Ectodermal cell (in vitro differentiated cells): ENCODE measurements around the gene TOX2.

ENCODE experiments used
- H3K27ac ChIP-seq: 2 replicates; pipeline ENCODE4 v1.7.0; 2013; ENCODE audit warnings: mild to moderate bottlenecking, low read depth, low read length; ENCODE audit not compliant: insufficient read depth, poor library complexity, severe bottlenecking
- H3K27me3 ChIP-seq: 2 replicates; pipeline ENCODE4 v1.7.0; 2013; ENCODE audit warnings: mild to moderate bottlenecking, low read length; ENCODE audit not compliant: insufficient read depth, control insufficient read depth, poor library complexity, severe bottlenecking
- H3K36me3 ChIP-seq: one replicate; pipeline ENCODE4 v1.7.0; 2013; ENCODE audit warnings: low read length; ENCODE audit not compliant: control insufficient read depth, insufficient read depth
- H3K4me1 ChIP-seq: one replicate; pipeline ENCODE4 v1.7.0; 2013; ENCODE audit warnings: low read length; ENCODE audit not compliant: control insufficient read depth, insufficient read depth
- H3K4me3 ChIP-seq: 2 replicates; pipeline ENCODE4 v1.7.0; 2013; ENCODE audit warnings: low read depth, low read length, control low read depth; ENCODE audit not compliant: insufficient read depth
- H3K9me3 ChIP-seq: 2 replicates; pipeline ENCODE4 v1.7.0; 2013; ENCODE audit warnings: mild to moderate bottlenecking, low read length, moderate library complexity; ENCODE audit not compliant: control insufficient read depth
- WGBS, 2 experiments: methylation state at CpG; one replicate each; pipeline ENCODE4 v1.1.7; 2013; ENCODE audit warnings: missing lambda C conversion rate in 2 of 2; 5-methylcytosine and 5-hydroxymethylcytosine counted together

The TOX2 gene

DNA sequence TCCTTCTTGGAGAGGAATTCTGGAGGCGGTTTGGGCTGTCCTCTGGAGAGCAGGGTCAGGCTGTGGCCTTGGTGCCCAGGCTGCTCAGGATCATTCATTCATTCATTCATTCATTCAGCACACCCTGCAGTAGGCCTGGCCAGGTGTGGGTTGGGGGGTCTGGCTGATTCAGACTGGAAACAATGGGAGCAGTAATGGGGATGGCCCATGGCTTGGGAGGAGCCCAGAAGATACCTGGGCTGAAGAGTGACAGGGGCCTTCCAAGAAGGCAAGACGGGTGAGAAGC is 31.5 kb downstream of the TOX2 start:
- Histone ChIP-seq H3K4me1 (peaks cover 5% of the 10 kb centered on the region), H3K36me3 (no peaks in the 10 kb centered on the region), H3K9me3 (no peaks in the 10 kb centered on the region), H3K27ac (no peak overlapping the region), H3K27me3 (no peaks in the 10 kb centered on the region), H3K4me3 (no peak overlapping the region)
- WGBS, 2 experiments, result 89 to 95% methylated on average over 2 of the region's 2 CpGs

DNA sequence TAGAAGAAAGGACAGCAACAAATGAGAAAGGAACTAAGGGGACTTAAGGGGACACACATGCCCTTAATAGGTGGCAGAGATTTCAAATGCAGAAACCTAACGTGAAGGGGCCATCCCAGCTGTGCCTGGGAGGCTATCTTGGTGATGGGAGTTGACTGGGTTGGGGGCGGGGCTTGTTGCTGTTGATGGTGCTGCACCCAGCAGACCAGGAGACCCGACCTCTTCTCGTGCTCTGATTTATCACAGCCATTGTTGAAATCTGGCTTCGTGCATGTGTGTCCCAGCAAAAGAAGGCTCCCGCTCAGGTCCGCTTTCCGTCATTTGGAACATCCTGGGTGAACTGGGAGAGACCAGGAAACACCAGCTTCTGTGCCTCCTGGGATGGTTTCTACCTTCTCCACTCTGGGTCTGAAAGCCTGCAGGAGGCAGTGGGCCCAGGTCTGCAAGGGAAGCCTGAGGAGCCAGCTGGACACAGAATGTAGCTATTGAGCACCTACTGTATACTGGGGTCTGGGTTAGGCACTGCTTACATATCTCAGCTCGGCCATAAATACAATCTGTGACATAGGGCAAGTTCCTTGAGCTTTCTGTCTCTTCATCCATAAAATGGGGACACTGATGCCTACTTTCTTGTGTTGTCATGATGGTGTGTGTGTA is 32.1 kb downstream of the TOX2 start:
- Histone ChIP-seq H3K4me1 (peaks cover 5% of the 10 kb centered on the region), H3K27ac (no peak overlapping the region), H3K4me3 (no peak overlapping the region), H3K36me3 (no peaks in the 10 kb centered on the region), H3K9me3 (no peaks in the 10 kb centered on the region), H3K27me3 (no peaks in the 10 kb centered on the region)
- 82 to 84% methylated on average over 9 of the region's 9 CpGs for WGBS, 2 experiments

DNA sequence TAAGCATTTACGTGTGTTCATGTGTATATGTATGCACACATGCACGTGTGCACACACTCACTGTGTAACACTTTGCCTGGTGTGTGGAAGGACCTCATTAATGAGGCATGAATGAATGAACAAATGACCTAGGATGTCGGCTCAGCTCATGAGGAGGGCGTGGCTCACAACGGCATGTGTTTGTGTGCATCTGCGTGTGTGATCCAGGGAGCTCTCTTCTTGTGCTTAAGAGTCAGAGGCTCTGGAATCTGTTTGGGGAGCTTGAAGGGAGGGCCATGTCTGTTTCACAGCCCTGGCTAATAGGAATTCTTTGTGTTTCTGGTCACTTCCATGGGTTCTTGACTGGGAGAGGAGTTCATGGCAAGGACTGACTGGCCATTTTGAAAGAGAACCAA is 32.7 kb downstream of the TOX2 start:
- peaks cover 5% of the 10 kb centered on the region for H3K4me1 ChIP-seq
- H3K27me3 ChIP-seq, result no peaks in the 10 kb centered on the region
- no peaks in the 10 kb centered on the region for H3K36me3 ChIP-seq
- no peak overlapping the region for H3K27ac ChIP-seq
- H3K9me3 ChIP-seq, result no peaks in the 10 kb centered on the region
- 93 to 96% methylated on average over 6 of the region's 6 CpGs for WGBS, 2 experiments
- no peak overlapping the region for H3K4me3 ChIP-seq

DNA sequence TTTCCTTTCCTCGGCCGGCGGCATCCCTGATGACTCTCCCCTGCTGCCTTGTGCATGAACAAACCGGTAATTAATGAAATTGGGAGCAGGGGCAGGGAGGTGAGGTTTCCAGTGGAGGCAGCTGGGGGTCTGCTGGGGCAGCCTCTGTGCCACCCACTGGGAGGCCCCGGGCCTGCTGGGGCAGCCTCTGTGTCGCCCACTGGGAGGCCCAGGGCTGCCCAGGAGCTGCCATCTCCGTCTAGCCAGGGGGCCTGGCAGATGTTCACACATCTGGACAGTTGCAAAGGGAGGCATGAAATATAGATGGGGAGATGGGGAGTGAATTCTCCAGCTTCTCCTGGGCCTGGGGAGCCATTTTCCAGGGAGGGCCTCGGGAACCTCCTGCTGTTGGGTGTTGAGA is 33.8 kb downstream of the TOX2 start:
- no peaks in the 10 kb centered on the region for H3K9me3 ChIP-seq
- no peaks in the 10 kb centered on the region for H3K36me3 ChIP-seq
- no peak overlapping the region for H3K4me3 ChIP-seq
- peaks cover 5% of the 10 kb centered on the region for H3K4me1 ChIP-seq
- no peak overlapping the region for H3K27ac ChIP-seq
- 90 to 91% methylated on average over 8 of the region's 8 CpGs for WGBS, 2 experiments
- no peaks in the 10 kb centered on the region for H3K27me3 ChIP-seq

DNA sequence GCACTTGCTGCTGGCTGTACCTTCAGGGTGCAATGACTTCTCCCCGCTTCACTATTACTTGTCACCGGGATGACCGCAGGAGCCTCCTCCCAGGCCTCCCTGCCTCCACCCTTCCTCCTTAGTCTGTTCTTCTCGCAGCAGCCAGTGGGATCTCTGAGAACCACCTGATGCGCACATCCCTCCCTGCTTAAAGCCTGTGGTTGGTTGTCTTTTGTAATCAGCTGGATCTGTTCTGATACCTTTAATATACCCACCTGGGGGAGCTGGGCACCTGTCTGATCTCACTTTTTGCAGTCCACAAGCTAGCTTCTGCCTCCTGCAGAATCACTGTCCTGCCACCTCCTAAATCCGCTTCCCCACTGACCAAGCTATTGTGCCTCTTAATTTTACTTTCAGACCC is 34.6 kb downstream of the TOX2 start:
- Histone ChIP-seq H3K9me3 (no peaks in the 10 kb centered on the region), H3K4me3 (no peak overlapping the region), H3K27me3 (no peaks in the 10 kb centered on the region), H3K4me1 (peaks cover 5% of the 10 kb centered on the region), H3K36me3 (no peaks in the 10 kb centered on the region), H3K27ac (no peak overlapping the region)
- 93 to 96% methylated on average over 6 of the region's 6 CpGs for WGBS, 2 experiments

DNA sequence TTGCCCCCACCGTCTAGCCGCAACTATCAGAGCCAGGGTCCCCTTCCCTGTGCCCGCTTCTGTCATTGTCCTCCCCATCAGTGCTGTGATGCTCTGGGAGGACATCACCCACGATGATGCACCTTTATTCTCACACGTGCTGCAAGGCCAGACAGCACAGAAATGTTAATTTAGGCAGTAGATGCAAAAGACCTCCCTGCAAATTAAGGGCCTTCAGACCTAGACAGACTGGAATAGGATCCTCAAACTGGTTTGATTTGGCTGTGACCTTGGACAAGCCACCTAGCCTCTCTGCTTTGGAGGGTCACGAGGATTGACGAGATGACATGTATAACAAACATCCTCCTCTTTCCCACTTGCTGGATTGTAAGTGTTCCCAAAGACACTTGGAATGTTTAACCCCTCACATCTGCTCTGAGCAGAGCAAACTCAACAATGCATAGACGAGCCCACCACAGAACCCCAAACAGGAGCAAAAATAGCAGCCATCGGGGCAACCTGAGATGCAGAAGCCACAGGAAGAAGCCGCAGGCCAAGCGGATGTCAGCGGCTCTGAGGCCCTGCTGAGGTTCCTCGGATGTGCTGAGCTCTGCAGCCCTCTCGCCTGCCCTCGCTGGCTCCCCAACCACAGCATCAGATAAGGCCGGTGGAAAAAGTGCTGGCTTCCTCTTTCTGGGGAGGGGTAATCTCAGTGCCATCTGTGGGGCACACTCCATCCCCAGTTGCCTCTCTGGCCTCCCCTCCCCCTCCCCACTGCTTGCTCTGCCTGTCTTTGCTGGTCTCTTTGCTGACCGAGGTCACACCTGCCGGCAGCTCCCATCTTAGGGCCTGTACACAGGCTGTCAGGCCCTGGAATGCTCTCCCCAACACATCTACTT is 35.3 kb downstream of the TOX2 start:
- H3K27me3 ChIP-seq, result no peaks in the 10 kb centered on the region
- H3K4me3 ChIP-seq, result no peak overlapping the region
- peaks cover 5% of the 10 kb centered on the region for H3K4me1 ChIP-seq
- H3K36me3 ChIP-seq, result no peaks in the 10 kb centered on the region
- H3K9me3 ChIP-seq, result no peaks in the 10 kb centered on the region
- no peak overlapping the region for H3K27ac ChIP-seq
- WGBS, 2 experiments, result 82% methylated on average over 18 of the region's 18 CpGs

DNA sequence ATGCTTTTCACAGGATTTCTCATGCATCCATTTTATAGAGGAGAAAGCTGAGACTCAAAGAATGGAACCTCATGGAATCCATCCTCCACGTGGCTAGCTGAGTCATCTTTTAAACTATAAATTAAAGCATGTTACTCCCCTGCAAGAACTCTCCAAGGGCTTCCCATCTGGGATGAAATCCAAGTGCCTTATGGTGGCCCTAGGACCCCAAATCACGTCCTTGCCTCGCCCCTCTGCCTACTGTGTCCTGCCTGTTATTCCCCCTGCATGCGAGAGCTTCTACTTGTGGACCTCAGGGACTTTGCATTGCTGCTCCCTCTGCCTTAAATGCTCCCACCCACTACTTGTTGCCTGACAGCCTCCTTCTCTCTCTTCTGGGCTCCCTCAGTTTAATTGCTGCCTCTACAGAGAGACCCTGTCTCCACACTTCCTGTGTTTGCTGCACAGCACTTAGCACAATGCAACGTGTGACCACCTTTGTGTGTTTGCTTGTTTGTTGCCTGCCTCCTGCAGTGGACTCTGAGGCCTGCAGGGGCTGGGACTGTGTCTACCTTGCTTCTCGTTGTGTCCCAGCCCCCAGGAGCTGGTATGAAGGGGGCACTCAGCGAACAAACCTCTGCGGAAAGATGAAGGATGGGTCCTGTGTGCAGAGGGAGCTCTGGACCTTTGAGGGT is 39.4 kb downstream of the TOX2 start:
- H3K4me1 ChIP-seq, result no peaks in the 10 kb centered on the region
- H3K36me3 ChIP-seq, result no peaks in the 10 kb centered on the region
- WGBS, 2 experiments, result 75 to 81% methylated on average over 8 of the region's 8 CpGs
- no peaks in the 10 kb centered on the region for H3K9me3 ChIP-seq
- no peak overlapping the region for H3K27ac ChIP-seq
- no peaks in the 10 kb centered on the region for H3K27me3 ChIP-seq
- no peak overlapping the region for H3K4me3 ChIP-seq

DNA sequence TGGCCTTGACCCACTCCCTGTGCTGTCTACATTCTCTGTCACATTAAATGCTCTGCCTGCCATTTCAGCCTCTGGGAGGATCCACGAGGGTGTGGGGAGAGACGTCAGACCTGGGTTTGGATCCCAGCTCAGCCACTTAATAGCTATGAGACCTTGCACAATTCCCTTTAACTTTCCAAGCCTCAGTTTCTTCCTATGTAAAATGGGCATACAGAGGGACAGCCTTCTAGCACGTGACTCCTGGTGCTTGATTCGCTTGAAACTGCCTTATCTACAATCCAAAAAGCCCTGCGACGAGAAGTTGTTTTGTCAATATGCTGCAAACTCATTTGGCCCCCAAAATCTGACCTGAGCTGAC is 40.0 kb downstream of the TOX2 start:
- Histone ChIP-seq H3K4me3 (no peak overlapping the region), H3K9me3 (no peaks in the 10 kb centered on the region), H3K36me3 (no peaks in the 10 kb centered on the region), H3K4me1 (no peaks in the 10 kb centered on the region), H3K27ac (no peak overlapping the region), H3K27me3 (no peaks in the 10 kb centered on the region)
- 89 to 93% methylated on average over 6 of the region's 6 CpGs for WGBS, 2 experiments

DNA sequence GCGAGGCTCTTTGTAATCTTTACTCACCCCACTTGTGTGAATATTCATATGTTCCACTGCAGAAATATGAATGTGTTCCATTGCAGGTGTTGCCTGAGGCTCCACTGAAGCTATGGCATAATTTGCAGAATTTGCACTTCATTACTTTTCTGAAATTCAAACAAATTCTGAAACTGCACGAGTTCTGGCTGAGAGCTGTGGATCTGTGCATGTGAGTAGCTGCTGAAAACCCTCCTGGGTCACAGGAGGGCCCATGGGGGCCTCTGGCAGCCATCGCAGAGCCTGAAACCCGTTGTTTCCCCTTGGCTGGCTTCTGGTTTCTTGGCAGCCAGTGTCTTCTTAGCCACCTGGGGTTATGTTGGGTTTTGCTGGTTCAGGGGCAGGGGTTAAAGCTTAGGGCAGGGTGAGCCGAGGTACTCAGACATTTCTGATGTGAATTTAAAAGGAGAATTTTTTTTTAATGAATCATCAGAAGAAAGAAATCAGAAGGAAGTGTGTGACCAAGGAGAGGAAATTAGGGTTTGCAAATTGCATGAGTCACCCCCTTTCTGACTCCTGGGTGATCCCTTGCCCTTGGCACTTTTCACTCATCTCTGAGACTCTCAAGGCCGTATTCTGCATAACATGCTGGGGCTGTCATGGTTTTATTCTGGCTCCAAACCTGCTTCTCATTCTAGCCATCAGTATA is 40.6 kb downstream of the TOX2 start:
- 69 to 74% methylated on average over 6 of the region's 6 CpGs for WGBS, 2 experiments
- H3K36me3 ChIP-seq, result no peaks in the 10 kb centered on the region
- no peaks in the 10 kb centered on the region for H3K9me3 ChIP-seq
- no peak overlapping the region for H3K4me3 ChIP-seq
- no peaks in the 10 kb centered on the region for H3K27me3 ChIP-seq
- no peak overlapping the region for H3K27ac ChIP-seq
- no peaks in the 10 kb centered on the region for H3K4me1 ChIP-seq

DNA sequence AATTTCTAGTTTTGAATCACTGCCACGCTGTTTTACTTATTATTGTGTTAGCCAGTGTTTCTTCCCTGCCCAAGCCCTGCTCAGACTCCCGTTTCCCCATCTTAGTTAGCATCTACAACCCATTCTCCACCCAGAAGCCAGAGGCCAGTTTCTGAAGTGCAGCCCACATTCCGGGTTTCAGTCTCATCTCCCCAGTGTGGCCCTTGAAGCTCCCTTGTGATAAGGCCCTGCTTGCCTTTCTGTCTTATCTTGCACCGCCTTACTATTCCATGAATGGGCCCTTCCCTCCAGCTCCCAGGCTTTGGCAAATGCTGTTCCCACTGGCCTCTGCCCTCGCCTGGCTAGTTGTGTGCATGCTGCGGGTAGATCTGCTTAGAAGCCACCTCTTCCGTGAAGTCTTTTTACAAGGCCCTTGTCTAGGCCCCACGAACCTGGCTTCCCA is 41.1 kb downstream of the TOX2 start:
- Histone ChIP-seq H3K4me3 (no peak overlapping the region), H3K27me3 (no peaks in the 10 kb centered on the region), H3K9me3 (no peaks in the 10 kb centered on the region), H3K4me1 (no peaks in the 10 kb centered on the region), H3K36me3 (no peaks in the 10 kb centered on the region), H3K27ac (no peak overlapping the region)
- 88 to 90% methylated on average over 8 of the region's 8 CpGs for WGBS, 2 experiments
